MM.1S (cell line): ENCODE measurements around the gene ETV6.

Experiments used
- DNase-seq: peaks from one replicate; pipeline ENCODE4 v3.0.0-alpha.2; 2015
- H2AFZ ChIP-seq: fragments of 300-600 bp; sonication (generic); 2 replicates; pipeline ENCODE4 v1.6.0; 2016; ENCODE audit warnings: antibody characterized with exemption, low read length
- H3F3A ChIP-seq: fragments of 300-600 bp; sonication (generic); 2 replicates; pipeline ENCODE4 v1.6.1; 2016; ENCODE audit warnings: mild to moderate bottlenecking, antibody characterized with exemption, low read length, moderate library complexity, mixed read lengths; ENCODE audit not compliant: insufficient read depth
- H3K27ac ChIP-seq: fragments of 300-600 bp; sonication (generic); 2 replicates; pipeline ENCODE4 v1.5.1; 2016; ENCODE audit warnings: mild to moderate bottlenecking, low read length
- H3K27me3 ChIP-seq: fragments of 300-600 bp; sonication (generic); replicated peaks from 2 replicates; pipeline ENCODE4 v1.6.0; 2016; ENCODE audit warnings: low read length; ENCODE audit not compliant: insufficient read depth
- H3K36me3 ChIP-seq: fragments of 300-600 bp; sonication (generic); replicated peaks from 2 replicates; pipeline ENCODE4 v1.6.1; 2016; ENCODE audit warnings: mild to moderate bottlenecking, low read length, mixed read lengths; ENCODE audit not compliant: insufficient read depth
- H3K4me1 ChIP-seq: fragments of 300-600 bp; sonication (generic); 2 replicates; pipeline ENCODE4 v1.6.1; 2016; ENCODE audit warnings: low read length, mixed read lengths
- H3K4me2 ChIP-seq: fragments of 300-600 bp; sonication (generic); 2 replicates; pipeline ENCODE4 v1.6.0; 2016; ENCODE audit warnings: low read depth, low read length
- H3K4me3 ChIP-seq: fragments of 300-600 bp; sonication (generic); 2 replicates; pipeline ENCODE4 v1.5.1; 2016; ENCODE audit warnings: low read length, mixed read lengths
- H3K79me2 ChIP-seq: fragments of 300-600 bp; sonication (generic); 2 replicates; pipeline ENCODE4 v1.6.1; 2016; ENCODE audit warnings: mixed run types, low read length, mixed read lengths
- H3K9ac ChIP-seq: fragments of 300-600 bp; sonication (generic); 2 replicates; pipeline ENCODE4 v1.6.1; 2016; ENCODE audit warnings: low read length, mixed read lengths
- H3K9me2 ChIP-seq: fragments of 300-600 bp; sonication (generic); replicated peaks from 2 replicates; pipeline ENCODE4 v1.6.1; 2016; ENCODE audit warnings: mild to moderate bottlenecking, low read length, mixed read lengths; ENCODE audit not compliant: insufficient read depth
- H3K9me3 ChIP-seq: fragments of 300-600 bp; sonication (generic); replicated peaks from 2 replicates; pipeline ENCODE4 v1.6.1; 2016; ENCODE audit warnings: mild to moderate bottlenecking, low read length, mixed read lengths; ENCODE audit not compliant: insufficient read depth
- H4K20me1 ChIP-seq: fragments of 300-600 bp; sonication (generic); 2 replicates; pipeline ENCODE4 v1.6.1; 2016; ENCODE audit warnings: mild to moderate bottlenecking, low read length, moderate library complexity, mixed read lengths; ENCODE audit not compliant: insufficient read depth
- EZH2 ChIP-seq: fragments of 300-600 bp; sonication (generic); optimal IDR thresholded peaks from 2 replicates; pipeline ENCODE3; 2017; ENCODE audit warnings: low read depth, mild to moderate bottlenecking, antibody characterized with exemption, low read length, mixed read lengths
- EZH2phosphoT487 ChIP-seq: fragments of 300-600 bp; sonication (generic); IDR thresholded peaks from 2 replicates; pipeline ENCODE4 v1.6.1; 2018; ENCODE audit warnings: antibody characterized with exemption, low read length
- TF ChIP-seq, protein P1 (sequence below): fragments of 300-600 bp; sonication (generic); IDR thresholded peaks from 2 replicates; pipeline ENCODE4 v1.5.1; 2016; ENCODE audit warnings: antibody characterized with exemption, low read length, mixed read lengths

Gene ETV6

DNA sequence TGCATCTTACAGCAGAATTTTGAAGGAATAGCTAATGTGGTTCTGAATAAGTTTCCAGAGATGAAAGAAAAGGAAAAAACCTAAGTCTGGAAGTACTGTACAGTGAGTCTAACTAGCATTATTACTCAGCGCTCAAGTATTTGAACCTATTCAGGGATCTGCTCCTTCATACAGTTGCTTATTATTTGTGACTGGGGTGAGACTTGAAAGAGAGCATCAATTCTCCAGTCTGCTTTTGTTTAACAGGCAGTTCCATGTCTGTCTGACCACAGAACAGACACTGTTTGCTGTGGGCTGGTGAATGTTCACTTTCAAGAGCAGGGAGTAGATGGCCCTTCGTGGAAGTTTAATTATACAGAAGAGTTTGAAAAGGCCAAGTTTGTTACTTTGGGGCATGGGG, 9.3 kb downstream of the ETV6 start:
- no peaks in the 10 kb centered on the region for H3K9me3 ChIP-seq
- TF ChIP-seq, protein P1, sequence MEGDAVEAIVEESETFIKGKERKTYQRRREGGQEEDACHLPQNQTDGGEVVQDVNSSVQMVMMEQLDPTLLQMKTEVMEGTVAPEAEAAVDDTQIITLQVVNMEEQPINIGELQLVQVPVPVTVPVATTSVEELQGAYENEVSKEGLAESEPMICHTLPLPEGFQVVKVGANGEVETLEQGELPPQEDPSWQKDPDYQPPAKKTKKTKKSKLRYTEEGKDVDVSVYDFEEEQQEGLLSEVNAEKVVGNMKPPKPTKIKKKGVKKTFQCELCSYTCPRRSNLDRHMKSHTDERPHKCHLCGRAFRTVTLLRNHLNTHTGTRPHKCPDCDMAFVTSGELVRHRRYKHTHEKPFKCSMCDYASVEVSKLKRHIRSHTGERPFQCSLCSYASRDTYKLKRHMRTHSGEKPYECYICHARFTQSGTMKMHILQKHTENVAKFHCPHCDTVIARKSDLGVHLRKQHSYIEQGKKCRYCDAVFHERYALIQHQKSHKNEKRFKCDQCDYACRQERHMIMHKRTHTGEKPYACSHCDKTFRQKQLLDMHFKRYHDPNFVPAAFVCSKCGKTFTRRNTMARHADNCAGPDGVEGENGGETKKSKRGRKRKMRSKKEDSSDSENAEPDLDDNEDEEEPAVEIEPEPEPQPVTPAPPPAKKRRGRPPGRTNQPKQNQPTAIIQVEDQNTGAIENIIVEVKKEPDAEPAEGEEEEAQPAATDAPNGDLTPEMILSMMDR: no peak
- TF ChIP-seq EZH2phosphoT487 (no peak), EZH2 (no peak)
- H2AFZ ChIP-seq: no peak overlapping the region
- no peaks in the 10 kb centered on the region for H3K27me3 ChIP-seq
- no peak for DNase-seq
- no peak overlapping the region for H3K27ac ChIP-seq
- no peaks in the 10 kb centered on the region for H3K9me2 ChIP-seq
- H3K9ac ChIP-seq: no peak overlapping the region
- no peak overlapping the region for H3K4me3 ChIP-seq
- H4K20me1 ChIP-seq: no peaks in the 10 kb centered on the region
- peaks cover 96% of the 10 kb centered on the region for H3K79me2 ChIP-seq
- H3K4me2 ChIP-seq: no peak overlapping the region
- no peaks in the 10 kb centered on the region for H3K4me1 ChIP-seq
- no peaks in the 10 kb centered on the region for H3F3A ChIP-seq
- no peaks in the 10 kb centered on the region for H3K36me3 ChIP-seq

- Histone ChIP-seq H3K9me2 (no peaks in the 10 kb centered on the region), H3K9me3 (no peaks in the 10 kb centered on the region), H4K20me1 (no peaks in the 10 kb centered on the region), H2AFZ (no peak overlapping the region), H3K4me3 (no peak overlapping the region), H3F3A (no peaks in the 10 kb centered on the region), H3K27ac (no peak overlapping the region), H3K36me3 (no peaks in the 10 kb centered on the region), H3K79me2 (peaks cover 94% of the 10 kb centered on the region), H3K9ac (no peak overlapping the region), H3K4me1 (no peaks in the 10 kb centered on the region), H3K4me2 (no peak overlapping the region), H3K27me3 (no peaks in the 10 kb centered on the region)
- TF ChIP-seq EZH2phosphoT487 (no peak), EZH2 (no peak)
- TF ChIP-seq, protein P1: no peak
- no peak for DNase-seq
Observed at GRCh38 chr12:11660624-11661023, 11.2 kb downstream of the ETV6 start.

GRCh38 chr12:11661491-11662089, 12.1 kb downstream of the ETV6 start:
- Histone ChIP-seq H2AFZ (no peak overlapping the region), H3K9ac (no peak overlapping the region), H3K27ac (no peak overlapping the region), H4K20me1 (no peaks in the 10 kb centered on the region), H3K4me3 (no peak overlapping the region), H3F3A (no peaks in the 10 kb centered on the region), H3K9me2 (no peaks in the 10 kb centered on the region), H3K36me3 (no peaks in the 10 kb centered on the region), H3K79me2 (peaks cover 90% of the 10 kb centered on the region), H3K4me2 (no peak overlapping the region), H3K4me1 (no peaks in the 10 kb centered on the region), H3K9me3 (no peaks in the 10 kb centered on the region), H3K27me3 (no peaks in the 10 kb centered on the region)
- TF ChIP-seq, protein P1: no peak
- TF ChIP-seq EZH2: no peak
- TF ChIP-seq EZH2phosphoT487: no peak
- DNase-seq: no peak
